Measurements from ENCODE around the gene PTPRN2. TPM values are rescaled to one million over a fixed set of nuclear protein-coding genes. Genes with fewer than 3 reads are reported as not detected.
"Not testable (repeated sequence)": the region's sequence is repeated elsewhere in the genome, so short reads cannot be mapped to it uniquely, and the experiment has no call there.

Gene PTPRN2
- total RNA-seq, 1 experiment from 2014 or later: 0.11 TPM

- intact Hi-C loops (cut with micrococcal nuclease; ENCODE audit: unreplicated experiment): no loop called here
- H3K4me1 ChIP-seq (ENCODE audit: insufficient read depth, low read length, poor library complexity, severe bottlenecking): no peaks in the 10 kb centered on the region
- no peak for DNase-seq (ENCODE audit: low spot score)
- H3K27me3 ChIP-seq (replicated peaks; ENCODE audit: insufficient read depth, low read depth, low read length, poor library complexity): no peaks in the 10 kb centered on the region
- POLR2A ChIA-PET (ENCODE audit: low non-redundant PET): no interaction called here
- CTCF ChIA-PET: no interaction called here
- H3K27ac ChIP-seq (ENCODE audit: low read depth, low read length, poor library complexity, severe bottlenecking): no peak overlapping the region
- H3K9me3 ChIP-seq (ENCODE audit: low read depth, low read length, poor library complexity, severe bottlenecking): peaks cover 7% of the 10 kb centered on the region
- no TSS peak for BruUV-seq (replicated peaks)
- no peak for TF ChIP-seq CTCF (conservative IDR thresholded peaks at IDR 0.05; ENCODE audit: low read depth, low read length)
- no peak for TF ChIP-seq EZH2 (IDR thresholded peaks at IDR 0.05; ENCODE audit: borderline replicate concordance, low read depth, low read length, poor library complexity, severe bottlenecking)
- no peak overlapping the region for H3K4me3 ChIP-seq (ENCODE audit: low read depth, low read length, poor library complexity, severe bottlenecking)
- H3K36me3 ChIP-seq (ENCODE audit: insufficient read depth, low read length, poor library complexity, severe bottlenecking): no peaks in the 10 kb centered on the region
These were observed 553.1 kb downstream of the PTPRN2 start for GRCh38 chr7:158034571-158034970.

GRCh38 chr7:158033925-158034324, 553.7 kb downstream of the PTPRN2 start:
- H3K4me1 ChIP-seq (ENCODE audit: insufficient read depth, low read length, poor library complexity, severe bottlenecking); intact Hi-C loops (cut with micrococcal nuclease; ENCODE audit: unreplicated experiment); DNase-seq (ENCODE audit: low spot score); CTCF ChIA-PET; H3K9me3 ChIP-seq (ENCODE audit: low read depth, low read length, poor library complexity, severe bottlenecking); H3K4me3 ChIP-seq (ENCODE audit: low read depth, low read length, poor library complexity, severe bottlenecking); H3K36me3 ChIP-seq (ENCODE audit: insufficient read depth, low read length, poor library complexity, severe bottlenecking); BruUV-seq (replicated peaks); H3K27ac ChIP-seq (ENCODE audit: low read depth, low read length, poor library complexity, severe bottlenecking); H3K27me3 ChIP-seq (replicated peaks; ENCODE audit: insufficient read depth, low read depth, low read length, poor library complexity); POLR2A ChIA-PET (ENCODE audit: low non-redundant PET): not testable (repeated sequence)

- Histone ChIP-seq H3K36me3 (ENCODE audit: insufficient read depth, low read length, poor library complexity, severe bottlenecking) (no peaks in the 10 kb centered on the region), H3K27ac (ENCODE audit: low read depth, low read length, poor library complexity, severe bottlenecking) (no peak overlapping the region), H3K9me3 (ENCODE audit: low read depth, low read length, poor library complexity, severe bottlenecking) (peaks cover 7% of the 10 kb centered on the region), H3K27me3 (replicated peaks; ENCODE audit: insufficient read depth, low read depth, low read length, poor library complexity) (no peaks in the 10 kb centered on the region), H3K4me3 (ENCODE audit: low read depth, low read length, poor library complexity, severe bottlenecking) (no peak overlapping the region), H3K4me1 (ENCODE audit: insufficient read depth, low read length, poor library complexity, severe bottlenecking) (no peaks in the 10 kb centered on the region)
- intact Hi-C loops (cut with micrococcal nuclease; ENCODE audit: unreplicated experiment): no loop called here
- no TSS peak for BruUV-seq (replicated peaks)
- TF ChIP-seq CTCF (conservative IDR thresholded peaks at IDR 0.05; ENCODE audit: low read depth, low read length) (no peak), EZH2 (IDR thresholded peaks at IDR 0.05; ENCODE audit: borderline replicate concordance, low read depth, low read length, poor library complexity, severe bottlenecking) (no peak)
- CTCF ChIA-PET: no interaction called here
- no peak for DNase-seq (ENCODE audit: low spot score)
- POLR2A ChIA-PET (ENCODE audit: low non-redundant PET): no interaction called here
These were observed 554.4 kb downstream of the PTPRN2 start for GRCh38 chr7:158033196-158033595.

- intact Hi-C loops (cut with micrococcal nuclease; ENCODE audit: unreplicated experiment): no loop called here
These were observed 555.0 kb downstream of the PTPRN2 start for GRCh38 chr7:158032561-158033115.

More at GRCh38 chr7:158032561-158033115, 555.0 kb downstream of the PTPRN2 start:
- POLR2A ChIA-PET (ENCODE audit: low non-redundant PET): no interaction called here
- H3K36me3 ChIP-seq (ENCODE audit: insufficient read depth, low read length, poor library complexity, severe bottlenecking): no peaks in the 10 kb centered on the region
- H3K4me3 ChIP-seq (ENCODE audit: low read depth, low read length, poor library complexity, severe bottlenecking): no peak overlapping the region
- no peaks in the 10 kb centered on the region for H3K4me1 ChIP-seq (ENCODE audit: insufficient read depth, low read length, poor library complexity, severe bottlenecking)
- no peak overlapping the region for H3K27ac ChIP-seq (ENCODE audit: low read depth, low read length, poor library complexity, severe bottlenecking)
- H3K9me3 ChIP-seq (ENCODE audit: low read depth, low read length, poor library complexity, severe bottlenecking): peaks cover 7% of the 10 kb centered on the region
- no peak for TF ChIP-seq EZH2 (IDR thresholded peaks at IDR 0.05; ENCODE audit: borderline replicate concordance, low read depth, low read length, poor library complexity, severe bottlenecking)
- TF ChIP-seq CTCF (conservative IDR thresholded peaks at IDR 0.05; ENCODE audit: low read depth, low read length): no peak
- CTCF ChIA-PET: no interaction called here
- no TSS peak for BruUV-seq (replicated peaks)
- no peaks in the 10 kb centered on the region for H3K27me3 ChIP-seq (replicated peaks; ENCODE audit: insufficient read depth, low read depth, low read length, poor library complexity)
- DNase-seq (ENCODE audit: low spot score): no peak

All from A673 (cell line).